HepG2 (cell line): ENCODE results near the gene TMEM107. TPM values are rescaled to one million over a fixed set of nuclear protein-coding genes. Genes with fewer than 3 reads are reported as not detected.

Experiments used
- CCDC6 ChIP-seq: sonication (generic); formaldehyde crosslinking; IDR thresholded peaks from 2 replicates; pipeline ENCODE4 v1.8.1; 2022; ENCODE audit warnings: mild to moderate bottlenecking, missing genetic modification reagents, moderate library complexity
- NFKBIZ ChIP-seq: IDR thresholded peaks from 2 replicates; pipeline ENCODE4 v1.6.1; 2018; ENCODE audit warnings: missing genetic modification reagents, missing compliant biosample characterization
- RAD21 ChIP-seq: fragments of 450-650 bp; formaldehyde crosslinking; IDR thresholded peaks from 2 replicates; pipeline ENCODE4 v1.5.0; 2020; ENCODE audit warnings: mild to moderate bottlenecking
- RBFOX2 ChIP-seq: fragments of 200-400 bp; formaldehyde crosslinking; IDR thresholded peaks from 2 replicates; pipeline ENCODE4 v1.6.1; 2017; ENCODE audit warnings: low read depth, mild to moderate bottlenecking, low read length
- RBM39 ChIP-seq: fragments of 200-400 bp; formaldehyde crosslinking; IDR thresholded peaks from one replicate; pipeline ENCODE4 v1.6.1; 2018; ENCODE audit warnings: antibody characterized with exemption, mild to moderate bottlenecking, low read depth, low read length; ENCODE audit not compliant: poor library complexity, severe bottlenecking
- SIN3B ChIP-seq: fragments of 150-350 bp; IDR thresholded peaks from 2 replicates; pipeline ENCODE4 v1.6.1; 2014; ENCODE audit warnings: low read length
- SIX1 ChIP-seq: sonication (generic); formaldehyde crosslinking; IDR thresholded peaks from 2 replicates; pipeline ENCODE4 v1.4.0; 2020; ENCODE audit warnings: missing genetic modification reagents, borderline replicate concordance
- SP5 ChIP-seq: IDR thresholded peaks from 2 replicates; pipeline ENCODE4 v1.6.1; 2016; ENCODE audit warnings: low read depth, borderline replicate concordance
- SPEN ChIP-seq: sonication (generic); formaldehyde crosslinking; IDR thresholded peaks from 2 replicates; pipeline ENCODE4 v1.5.1; 2020; ENCODE audit warnings: low read depth, mild to moderate bottlenecking, missing genetic modification reagents
- STAG1 ChIP-seq: sonication (generic); formaldehyde crosslinking; IDR thresholded peaks from 2 replicates; pipeline ENCODE4 v1.4.0; 2020; ENCODE audit warnings: missing genetic modification reagents
- ZNF12 ChIP-seq: sonication (generic); formaldehyde crosslinking; IDR thresholded peaks from 2 replicates; pipeline ENCODE4 v1.5.0; 2020; ENCODE audit warnings: missing genetic modification reagents
- ZNF180 ChIP-seq: sonication (generic); formaldehyde crosslinking; IDR thresholded peaks from 2 replicates; pipeline ENCODE4 v1.4.0; 2020; ENCODE audit warnings: low read depth, missing genetic modification reagents, borderline replicate concordance
- ZNF549 ChIP-seq: sonication (generic); formaldehyde crosslinking; IDR thresholded peaks from 2 replicates; pipeline ENCODE4 v1.5.0; 2020; ENCODE audit warnings: missing genetic modification reagents
- polyA plus RNA-seq, 8 experiments: library from polyadenylated mRNA; depleted of rRNA in 3 of 8; stranded (reverse) in 7 of 8; unstranded in 1 of 8; fragments of >200 nt; fragmentation: Illumina TruSeq in 4 of 8; extraction: Trizol in 4 of 8; gene quantifications; 2 replicates each; pipeline versions ENCODE4 v1.2.1 to v1.2.3, GENCODE V29; 2011 to 2016; ENCODE audit warnings: low read depth in 4 of 8, missing spikeins in 1 of 8, mixed read lengths in 1 of 8; ENCODE audit not compliant: insufficient read depth in 1 of 8
- total RNA-seq, 5 experiments: library from RNA; depleted of rRNA; stranded (reverse); fragments of >200 nt; fragmentation: Illumina TruSeq; extraction: Trizol; gene quantifications; 2 replicates each; pipeline ENCODE4 v1.2.3, GENCODE V29; 2016; ENCODE audit warnings: low read depth in 1 of 5
- TF ChIP-seq, protein P1 (sequence below), 2 experiments: sonication (generic) in 1 of 2; formaldehyde crosslinking in 1 of 2; IDR thresholded peaks; 2 replicates each; pipeline versions ENCODE4 v1.4.0 to v1.6.1; 2016 to 2020; ENCODE audit warnings: borderline replicate concordance in 1 of 2, low read depth in 1 of 2, mild to moderate bottlenecking in 1 of 2, missing genetic modification reagents in 1 of 2
- TF ChIP-seq, protein P2 (sequence below): sonication (generic); formaldehyde crosslinking; IDR thresholded peaks from 2 replicates; pipeline ENCODE4 v1.4.0; 2020; ENCODE audit warnings: missing genetic modification reagents, borderline replicate concordance
- TF ChIP-seq, protein P3 (sequence below): sonication (generic); formaldehyde crosslinking; IDR thresholded peaks from 2 replicates; pipeline ENCODE4 v1.5.1; 2020; ENCODE audit warnings: missing genetic modification reagents, mild to moderate bottlenecking, borderline replicate concordance

TMEM107 gene
- total and polyA plus RNA-seq, 2 of the 13 experiments (the other 11 are each of a cell fraction or from before 2014, with no cell fraction given): 7.2 to 15.3 TPM

DNA sequence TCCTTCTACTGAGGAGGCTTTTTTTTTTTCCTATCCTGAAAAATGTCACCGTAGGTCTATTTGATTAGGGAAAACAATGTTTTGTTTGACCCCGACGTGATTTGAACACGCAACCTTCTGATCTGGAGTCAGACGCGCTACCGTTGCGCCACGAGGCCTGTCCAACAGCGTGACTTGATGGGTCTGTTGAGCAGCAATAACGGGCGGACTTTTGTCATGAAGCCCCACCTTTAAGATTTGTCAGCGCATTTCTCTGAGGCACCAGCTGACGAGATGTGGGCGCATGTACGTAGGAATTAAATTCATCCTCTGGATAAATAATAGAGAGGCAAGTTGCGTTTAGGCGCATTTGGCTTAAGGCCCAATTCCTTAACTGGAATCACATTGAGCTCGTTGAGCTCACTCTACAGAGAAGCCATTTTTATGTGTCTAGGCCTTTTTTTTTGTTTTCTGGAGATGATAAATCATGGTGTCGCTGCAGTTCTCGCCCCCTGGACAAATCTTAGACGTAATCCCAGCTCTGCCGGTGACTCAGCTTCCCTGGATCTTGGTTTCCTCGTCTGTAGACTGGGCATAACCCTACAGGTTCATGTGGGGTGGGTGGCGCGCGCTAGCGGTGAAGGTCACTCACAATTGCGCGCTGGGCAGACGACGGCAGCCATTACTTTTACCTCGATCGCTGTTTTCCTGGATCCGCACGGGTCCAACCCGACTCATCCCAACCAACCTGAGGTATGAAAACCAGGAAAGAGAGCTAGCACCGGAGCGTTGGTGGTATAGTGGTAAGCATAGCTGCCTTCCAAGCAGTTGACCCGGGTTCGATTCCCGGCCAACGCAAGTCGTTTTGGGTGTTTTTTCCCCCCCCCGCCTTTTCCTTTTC, 44.8 kb upstream of the TMEM107 start (continued):
- TF ChIP-seq, protein P1, sequence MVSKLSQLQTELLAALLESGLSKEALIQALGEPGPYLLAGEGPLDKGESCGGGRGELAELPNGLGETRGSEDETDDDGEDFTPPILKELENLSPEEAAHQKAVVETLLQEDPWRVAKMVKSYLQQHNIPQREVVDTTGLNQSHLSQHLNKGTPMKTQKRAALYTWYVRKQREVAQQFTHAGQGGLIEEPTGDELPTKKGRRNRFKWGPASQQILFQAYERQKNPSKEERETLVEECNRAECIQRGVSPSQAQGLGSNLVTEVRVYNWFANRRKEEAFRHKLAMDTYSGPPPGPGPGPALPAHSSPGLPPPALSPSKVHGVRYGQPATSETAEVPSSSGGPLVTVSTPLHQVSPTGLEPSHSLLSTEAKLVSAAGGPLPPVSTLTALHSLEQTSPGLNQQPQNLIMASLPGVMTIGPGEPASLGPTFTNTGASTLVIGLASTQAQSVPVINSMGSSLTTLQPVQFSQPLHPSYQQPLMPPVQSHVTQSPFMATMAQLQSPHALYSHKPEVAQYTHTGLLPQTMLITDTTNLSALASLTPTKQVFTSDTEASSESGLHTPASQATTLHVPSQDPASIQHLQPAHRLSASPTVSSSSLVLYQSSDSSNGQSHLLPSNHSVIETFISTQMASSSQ (IDR thresholded peaks at IDR 0.05; ENCODE audit: low read depth): peak; percentile 32; the same call in 1 of the 2 replicates
- TF ChIP-seq, protein P1 (CRISPR knock-in tag; IDR thresholded peaks at IDR 0.05; ENCODE audit: borderline replicate concordance): no peak
- TF ChIP-seq SPEN (0 out of 2 replicates have a peak, but pooled peaks have one; percentile 27), ZNF180 (CRISPR knock-in tag) (no peak; the same call in 1 of the 2 replicates), RBFOX2 (peak; percentile 49), NFKBIZ (no peak; the same call in 1 of the 2 replicates), ZNF549 (CRISPR knock-in tag) (no peak), ZNF12 (peak; percentile 61), SIN3B (peak; percentile 45; the same call in 1 of the 2 replicates), CCDC6 (CRISPR knock-in tag) (0 out of 2 replicates have a peak, but pooled peaks have one; percentile 43), SIX1 (peak; percentile 56), STAG1 (CRISPR knock-in tag) (peak; percentile 11; the same call in 1 of the 2 replicates), SP5 (CRISPR knock-in tag) (peak; percentile 39), RBM39 (peak; percentile 32), RAD21 (CRISPR knock-in tag) (0 out of 2 replicates have a peak, but pooled peaks have one; percentile 17)
- TF ChIP-seq, protein P2, sequence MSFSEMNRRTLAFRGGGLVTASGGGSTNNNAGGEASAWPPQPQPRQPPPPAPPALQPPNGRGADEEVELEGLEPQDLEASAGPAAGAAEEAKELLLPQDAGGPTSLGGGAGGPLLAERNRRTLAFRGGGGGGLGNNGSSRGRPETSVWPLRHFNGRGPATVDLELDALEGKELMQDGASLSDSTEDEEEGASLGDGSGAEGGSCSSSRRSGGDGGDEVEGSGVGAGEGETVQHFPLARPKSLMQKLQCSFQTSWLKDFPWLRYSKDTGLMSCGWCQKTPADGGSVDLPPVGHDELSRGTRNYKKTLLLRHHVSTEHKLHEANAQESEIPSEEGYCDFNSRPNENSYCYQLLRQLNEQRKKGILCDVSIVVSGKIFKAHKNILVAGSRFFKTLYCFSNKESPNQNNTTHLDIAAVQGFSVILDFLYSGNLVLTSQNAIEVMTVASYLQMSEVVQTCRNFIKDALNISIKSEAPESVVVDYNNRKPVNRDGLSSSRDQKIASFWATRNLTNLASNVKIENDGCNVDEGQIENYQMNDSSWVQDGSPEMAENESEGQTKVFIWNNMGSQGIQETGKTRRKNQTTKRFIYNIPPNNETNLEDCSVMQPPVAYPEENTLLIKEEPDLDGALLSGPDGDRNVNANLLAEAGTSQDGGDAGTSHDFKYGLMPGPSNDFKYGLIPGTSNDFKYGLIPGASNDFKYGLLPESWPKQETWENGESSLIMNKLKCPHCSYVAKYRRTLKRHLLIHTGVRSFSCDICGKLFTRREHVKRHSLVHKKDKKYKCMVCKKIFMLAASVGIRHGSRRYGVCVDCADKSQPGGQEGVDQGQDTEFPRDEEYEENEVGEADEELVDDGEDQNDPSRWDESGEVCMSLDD (CRISPR knock-in tag): 0 out of 2 replicates have a peak, but pooled peaks have one; percentile 30
- TF ChIP-seq, protein P3, sequence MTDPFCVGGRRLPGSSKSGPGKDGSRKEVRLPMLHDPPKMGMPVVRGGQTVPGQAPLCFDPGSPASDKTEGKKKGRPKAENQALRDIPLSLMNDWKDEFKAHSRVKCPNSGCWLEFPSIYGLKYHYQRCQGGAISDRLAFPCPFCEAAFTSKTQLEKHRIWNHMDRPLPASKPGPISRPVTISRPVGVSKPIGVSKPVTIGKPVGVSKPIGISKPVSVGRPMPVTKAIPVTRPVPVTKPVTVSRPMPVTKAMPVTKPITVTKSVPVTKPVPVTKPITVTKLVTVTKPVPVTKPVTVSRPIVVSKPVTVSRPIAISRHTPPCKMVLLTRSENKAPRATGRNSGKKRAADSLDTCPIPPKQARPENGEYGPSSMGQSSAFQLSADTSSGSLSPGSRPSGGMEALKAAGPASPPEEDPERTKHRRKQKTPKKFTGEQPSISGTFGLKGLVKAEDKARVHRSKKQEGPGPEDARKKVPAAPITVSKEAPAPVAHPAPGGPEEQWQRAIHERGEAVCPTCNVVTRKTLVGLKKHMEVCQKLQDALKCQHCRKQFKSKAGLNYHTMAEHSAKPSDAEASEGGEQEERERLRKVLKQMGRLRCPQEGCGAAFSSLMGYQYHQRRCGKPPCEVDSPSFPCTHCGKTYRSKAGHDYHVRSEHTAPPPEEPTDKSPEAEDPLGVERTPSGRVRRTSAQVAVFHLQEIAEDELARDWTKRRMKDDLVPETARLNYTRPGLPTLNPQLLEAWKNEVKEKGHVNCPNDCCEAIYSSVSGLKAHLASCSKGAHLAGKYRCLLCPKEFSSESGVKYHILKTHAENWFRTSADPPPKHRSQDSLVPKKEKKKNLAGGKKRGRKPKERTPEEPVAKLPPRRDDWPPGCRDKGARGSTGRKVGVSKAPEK (CRISPR knock-in tag): no peak; the same call in 1 of the 2 replicates
